HG02973 (cell line): ENCODE measurements around the gene P3R3URF.
"Not testable (repeated sequence)": the region's sequence is repeated elsewhere in the genome, so short reads cannot be mapped to it uniquely, and the experiment has no call there.

Source experiments
- ATAC-seq: cut with Tn5 transposase; IDR thresholded peaks from one replicate; pipeline ENCODE4 v1.9.1; 2021; ENCODE audit warnings: moderate library complexity; ENCODE audit not compliant: unreplicated experiment

Gene P3R3URF

DNA sequence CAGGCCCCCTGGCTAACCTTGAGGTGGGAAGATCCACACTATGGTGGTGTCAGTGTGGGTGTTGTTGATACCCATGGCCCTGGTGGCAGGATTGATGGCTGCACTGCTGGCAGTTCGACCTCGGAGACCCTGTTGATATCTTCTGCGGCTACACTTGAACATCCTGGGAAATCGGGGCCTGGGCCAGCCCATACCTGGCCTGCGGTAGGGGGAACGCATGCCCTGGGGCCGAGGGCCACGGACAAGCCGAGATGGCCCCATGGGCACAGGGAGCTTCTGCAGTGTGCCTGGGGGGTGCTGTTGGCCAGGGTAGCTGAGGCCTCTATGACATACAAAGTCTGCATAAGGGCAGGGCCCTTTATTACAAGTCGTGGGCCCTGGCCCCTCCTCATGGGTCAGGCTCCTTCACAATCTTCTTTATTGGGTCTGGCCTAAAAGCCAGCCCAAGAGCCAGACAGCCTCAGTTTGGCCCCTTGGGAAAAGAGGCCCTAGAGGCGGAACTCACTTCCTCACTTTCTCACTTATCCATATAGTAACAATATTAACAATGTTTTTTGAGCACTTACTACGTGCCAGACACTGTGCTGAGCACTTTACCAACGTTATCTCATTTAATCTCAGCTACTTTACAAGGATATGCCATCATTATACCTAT lies at the start of gene P3R3URF:
P3R3URF (minus strand) TSS at position 278 of the 655 bp plus-strand sequence; CDS start at position 261, 17 bp downstream.
- no peak for ATAC-seq

DNA sequence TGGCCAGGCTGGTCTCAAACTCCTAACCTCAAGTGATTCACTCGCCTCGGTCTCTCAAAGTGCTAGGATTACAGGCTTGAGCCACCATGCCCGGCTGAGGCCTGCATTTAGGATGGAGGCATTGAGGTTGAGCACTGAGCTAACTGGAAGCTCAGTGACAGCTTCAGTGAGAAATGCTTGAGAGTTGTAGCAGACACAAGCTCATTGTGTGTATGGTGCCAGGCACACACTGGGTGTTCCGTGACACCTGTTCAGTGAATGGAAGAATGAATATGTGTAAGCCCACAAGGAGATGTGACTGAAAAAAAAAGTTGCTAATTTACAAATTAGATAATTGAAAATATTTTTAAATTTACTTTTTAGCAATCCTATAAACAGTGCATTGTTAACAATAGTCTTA lies 48.7 kb upstream of the P3R3URF start:
- no peak for ATAC-seq

DNA sequence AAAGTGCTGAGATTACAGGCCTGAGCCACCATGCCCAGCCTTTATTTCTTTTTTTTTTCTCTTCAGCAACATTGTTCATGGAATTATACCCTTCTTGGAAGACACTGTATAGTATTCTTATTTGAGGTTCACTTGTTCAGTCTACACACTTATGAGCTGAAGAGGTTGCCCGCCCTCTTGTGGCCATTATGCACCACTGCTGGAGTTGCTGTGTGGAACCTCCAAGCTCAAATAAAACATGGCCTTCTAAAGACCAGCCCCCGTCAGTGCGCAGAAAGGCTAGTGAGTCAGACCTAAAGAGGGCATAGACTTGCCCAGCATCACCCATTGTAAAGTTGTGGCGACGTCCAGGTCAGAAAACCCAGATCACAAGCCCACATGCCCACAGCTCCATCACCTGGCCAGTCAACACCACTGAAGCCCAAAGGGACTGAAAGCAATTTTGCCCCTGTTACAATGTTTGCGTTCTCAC lies 47.2 kb upstream of the P3R3URF start:
- peak; percentile 73 for ATAC-seq

DNA sequence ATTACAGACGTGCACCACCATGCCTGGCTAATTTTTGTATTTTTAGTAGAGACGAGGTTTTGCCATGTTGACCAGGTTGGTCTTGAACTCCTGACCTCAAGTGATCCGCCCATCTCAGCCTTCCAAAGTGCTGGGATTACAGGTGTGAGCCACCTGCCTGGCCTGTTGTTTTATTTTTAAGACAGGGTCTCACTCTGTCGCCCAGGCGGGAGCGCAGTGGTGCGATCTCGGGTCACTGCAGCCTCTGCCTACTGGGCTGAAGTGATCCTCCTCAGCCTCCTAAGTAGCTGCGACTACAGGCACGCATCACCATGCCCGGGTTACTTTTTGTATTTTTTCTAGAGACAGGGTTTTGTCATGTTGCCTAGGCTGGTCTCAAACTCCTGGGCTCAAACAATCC lies 46.8 kb upstream of the P3R3URF start:
- not testable (repeated sequence) for ATAC-seq

DNA sequence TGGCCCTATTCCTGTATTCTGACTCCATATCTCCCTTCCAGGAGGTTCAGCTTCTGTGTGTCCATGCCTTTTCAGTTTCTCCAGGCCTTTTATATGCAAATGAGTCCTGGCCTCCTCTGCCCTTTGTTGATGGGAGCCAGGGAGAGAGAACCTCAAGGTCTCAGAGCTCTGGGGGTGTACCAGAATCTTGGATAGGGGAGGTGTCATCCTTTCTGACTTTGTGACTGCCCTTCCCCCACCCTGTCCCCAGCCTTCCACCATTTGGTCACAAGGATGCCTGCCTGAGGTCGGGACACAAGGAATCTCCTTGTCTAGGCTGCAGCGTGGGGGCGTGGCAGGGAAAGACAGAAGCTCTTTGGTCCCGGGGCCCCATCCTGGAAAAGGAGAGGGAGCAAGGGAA lies 45.5 kb upstream of the P3R3URF start:
- no peak for ATAC-seq

DNA sequence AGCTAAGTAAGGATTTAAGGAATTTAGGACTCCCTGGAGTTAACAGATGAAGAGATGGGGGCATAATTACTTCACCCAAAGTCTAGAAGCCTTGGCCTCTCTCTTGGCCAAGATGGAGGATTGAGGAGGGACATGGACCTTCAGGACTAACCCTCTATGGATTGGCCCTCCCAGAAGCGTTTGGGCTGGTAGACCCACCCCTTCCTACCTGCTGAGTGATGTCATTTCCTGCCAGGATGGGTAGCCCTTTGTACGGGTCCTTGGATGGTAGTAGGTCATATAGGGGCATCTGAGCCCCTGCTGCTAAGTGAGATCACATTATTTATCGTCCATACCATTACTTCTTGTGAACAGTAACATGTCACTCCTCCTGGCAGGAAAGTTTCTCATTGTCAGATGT lies 44.5 kb upstream of the P3R3URF start:
- no peak for ATAC-seq

DNA sequence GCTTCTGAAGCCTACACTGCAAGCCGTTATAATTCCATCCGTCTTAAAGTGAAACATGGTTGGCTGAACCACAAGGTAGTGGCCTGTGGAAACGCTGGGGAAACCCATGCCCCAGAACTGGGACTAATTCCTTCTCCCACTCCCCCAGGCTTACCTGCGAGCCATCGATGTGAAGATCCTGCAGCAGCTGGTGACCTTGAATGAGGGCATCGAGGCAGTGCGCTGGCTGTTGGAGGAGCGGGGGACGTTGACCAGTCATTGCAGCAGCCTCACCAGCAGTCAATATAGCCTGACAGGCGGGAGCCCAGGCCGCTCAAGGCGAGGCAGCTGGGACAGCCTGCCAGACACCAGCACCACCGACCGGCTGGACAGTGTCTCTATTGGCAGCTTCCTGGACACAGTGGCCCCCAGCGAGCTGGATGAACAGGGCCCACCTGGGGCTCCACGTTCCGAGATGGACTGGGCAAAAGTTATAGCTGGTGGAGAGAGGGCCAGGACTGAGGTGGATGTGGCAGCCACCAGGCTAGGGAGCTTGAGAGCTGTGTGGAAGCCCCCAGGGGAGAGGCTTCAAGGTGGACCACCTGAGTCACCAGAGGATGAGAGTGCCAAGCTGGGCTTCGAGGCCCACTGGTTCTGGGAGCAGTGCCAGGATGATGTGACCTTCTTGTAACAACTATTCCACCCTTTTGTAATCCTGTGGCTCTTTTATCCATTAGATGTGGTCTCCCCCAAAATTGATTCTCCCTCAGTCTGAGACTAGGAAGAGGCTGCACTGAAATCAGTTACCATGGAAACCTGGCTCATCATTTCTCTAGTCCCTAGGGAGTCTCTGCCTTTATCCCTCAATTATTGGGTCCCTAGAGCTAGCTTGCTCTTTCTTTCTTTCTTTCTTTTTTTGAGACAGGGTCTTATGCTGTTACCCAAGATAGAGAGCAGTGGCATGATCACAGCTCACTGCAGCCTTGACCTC lies 43.5 kb upstream of the P3R3URF start:
- no peak for ATAC-seq

DNA sequence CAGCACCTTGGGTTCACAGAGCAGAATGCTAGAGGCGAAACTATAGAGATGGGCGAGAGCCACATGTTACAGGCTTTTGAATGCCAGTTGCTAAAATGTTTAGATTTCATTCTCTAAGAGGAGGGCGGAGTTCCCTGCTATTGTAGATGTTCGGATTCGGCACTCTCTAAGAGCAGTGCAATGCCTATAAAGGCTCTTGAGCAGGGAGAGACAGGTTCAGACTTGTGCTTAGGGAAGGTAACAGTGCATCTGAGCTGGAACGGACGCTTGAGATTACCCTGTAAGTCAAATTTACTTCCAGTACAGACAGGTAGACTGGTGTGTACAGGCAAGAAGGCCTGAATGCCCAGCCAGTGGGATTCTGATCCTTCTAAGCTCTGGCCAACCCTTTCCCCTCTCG lies 42.2 kb upstream of the P3R3URF start:
- ATAC-seq = no peak

DNA sequence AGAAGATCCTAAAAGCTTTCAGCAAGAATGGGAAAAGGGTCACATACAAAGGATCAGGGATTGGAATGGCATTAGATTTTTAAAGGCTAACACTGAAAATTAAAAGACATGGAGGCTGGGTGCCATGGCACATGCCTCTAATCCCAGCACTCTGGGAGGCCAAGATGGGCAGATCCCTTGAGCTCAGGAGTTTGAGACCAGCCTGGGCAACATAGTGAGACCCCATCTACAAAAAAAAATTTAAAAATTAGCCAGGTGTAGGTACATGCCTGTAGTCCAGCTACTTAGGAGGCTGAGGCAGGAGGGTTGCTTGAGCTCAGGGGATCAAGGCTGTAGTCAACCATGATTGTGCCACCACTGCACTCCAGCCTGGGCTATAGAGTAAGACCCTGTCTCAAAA lies 39.2 kb upstream of the P3R3URF start:
- no peak for ATAC-seq

DNA sequence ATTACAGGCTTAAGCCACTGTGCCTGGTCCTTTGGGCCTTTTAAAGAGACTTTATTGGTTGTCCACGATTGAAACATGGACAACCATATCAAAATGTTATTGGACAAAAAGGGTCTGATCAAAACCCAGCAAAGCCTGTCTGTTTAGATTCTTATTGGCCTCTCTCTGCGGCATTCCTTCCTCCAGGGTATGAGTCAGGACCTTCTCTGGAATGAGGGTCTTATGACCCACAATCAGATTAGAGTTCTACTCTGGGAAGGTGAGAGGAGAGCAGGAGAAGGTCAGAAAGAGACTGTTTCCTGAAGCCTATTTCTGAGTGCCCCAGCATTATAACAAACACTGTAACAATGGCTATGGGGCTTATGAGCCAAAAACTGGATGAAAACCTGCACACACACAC lies 34.8 kb upstream of the P3R3URF start:
- ATAC-seq = no peak

DNA sequence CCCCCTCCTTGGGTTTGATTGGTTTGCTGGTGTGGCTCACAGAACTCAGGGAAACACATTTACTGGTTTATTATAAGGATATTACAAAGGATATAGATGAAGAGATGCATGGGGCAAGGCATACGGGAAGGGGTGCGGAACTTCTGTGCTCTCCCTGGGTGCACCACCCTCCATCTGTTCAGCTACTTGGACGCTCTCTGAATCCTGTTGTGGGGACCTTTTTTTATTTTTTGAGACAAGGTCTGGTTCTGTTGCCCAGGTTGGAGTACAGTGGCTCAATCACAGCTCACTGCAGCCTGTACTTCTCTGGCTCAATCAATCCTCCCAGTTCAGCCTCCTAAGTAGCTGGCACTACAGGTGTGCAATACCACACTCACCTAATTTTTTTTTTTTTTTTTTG lies 34.3 kb upstream of the P3R3URF start:
- ATAC-seq = no peak

DNA sequence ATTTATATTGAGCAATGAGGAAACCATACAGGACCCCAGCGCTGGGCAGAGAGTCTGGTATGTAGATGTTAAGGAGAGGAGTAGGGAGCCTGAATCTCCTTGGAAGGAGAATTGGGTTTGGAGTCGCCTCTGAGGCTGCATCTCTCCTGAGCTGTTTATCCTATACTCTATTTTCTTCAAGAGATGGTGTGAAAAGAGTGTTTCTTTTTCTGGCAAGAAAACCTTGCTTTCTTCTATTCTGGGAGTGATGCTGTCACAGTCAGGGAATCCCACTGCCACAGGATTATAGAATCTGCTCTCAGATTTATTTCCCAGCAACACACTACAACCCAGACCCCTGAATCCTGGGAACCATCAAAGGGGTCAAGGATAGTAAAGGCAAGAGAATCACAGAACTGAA lies 30.1 kb upstream of the P3R3URF start:
- no peak for ATAC-seq

DNA sequence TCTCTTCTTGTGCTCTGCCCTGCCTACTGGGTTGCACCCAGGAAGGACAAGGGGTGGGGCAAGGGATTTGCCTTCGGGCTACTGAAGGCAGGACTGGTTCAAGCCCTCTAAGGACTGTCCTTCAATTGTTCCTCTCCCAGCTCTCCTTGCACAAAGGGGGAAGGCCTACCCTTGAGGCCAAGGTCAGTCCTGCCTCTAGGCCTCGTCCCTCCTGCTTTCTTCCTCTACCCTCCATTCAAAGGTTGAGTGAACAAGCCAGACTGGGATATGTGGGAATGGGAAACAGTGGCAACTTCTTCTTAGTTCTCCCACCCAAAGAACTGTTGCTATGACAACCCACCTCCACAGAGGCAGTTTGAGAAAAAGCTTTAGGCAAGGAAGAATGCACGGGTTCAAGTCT lies 29.5 kb upstream of the P3R3URF start:
- no peak for ATAC-seq

DNA sequence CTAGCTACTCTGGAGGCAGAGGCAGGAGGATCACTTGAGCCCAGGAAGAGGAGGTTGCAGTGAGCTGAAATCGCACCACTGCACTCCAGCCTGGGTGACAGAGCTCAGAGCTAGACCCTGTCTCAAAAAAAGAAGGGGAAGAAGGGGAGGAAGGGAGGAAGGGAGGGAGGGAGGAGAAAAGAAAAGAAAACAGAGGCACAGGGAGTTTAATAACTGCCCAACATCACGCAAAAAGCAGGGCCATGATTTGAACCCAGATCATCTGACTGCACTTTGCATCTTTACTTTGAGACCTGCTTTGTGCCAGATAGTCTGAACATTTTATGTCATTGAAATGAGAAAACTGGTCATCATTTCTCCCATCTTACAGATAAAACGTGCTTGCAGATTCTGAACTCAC lies 28.9 kb upstream of the P3R3URF start:
- ATAC-seq = no peak

DNA sequence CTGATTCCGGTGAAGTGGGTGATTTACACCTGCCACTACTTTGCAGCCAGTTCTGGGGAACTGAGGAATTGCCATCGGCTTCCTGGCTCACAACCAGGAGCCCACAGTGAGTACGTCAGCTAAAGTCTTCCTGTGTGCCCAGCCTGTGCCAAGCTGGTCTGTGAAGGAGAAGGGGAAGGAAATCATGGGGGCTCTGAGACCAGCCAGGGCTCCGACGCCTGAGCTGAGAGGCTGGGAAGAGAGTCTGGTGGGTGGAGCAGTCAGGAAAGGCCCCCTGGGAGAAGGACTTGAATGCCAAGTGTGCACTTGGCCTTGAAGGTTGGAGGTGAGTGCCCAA lies 28.1 kb upstream of the P3R3URF start:
- ATAC-seq = no peak

DNA sequence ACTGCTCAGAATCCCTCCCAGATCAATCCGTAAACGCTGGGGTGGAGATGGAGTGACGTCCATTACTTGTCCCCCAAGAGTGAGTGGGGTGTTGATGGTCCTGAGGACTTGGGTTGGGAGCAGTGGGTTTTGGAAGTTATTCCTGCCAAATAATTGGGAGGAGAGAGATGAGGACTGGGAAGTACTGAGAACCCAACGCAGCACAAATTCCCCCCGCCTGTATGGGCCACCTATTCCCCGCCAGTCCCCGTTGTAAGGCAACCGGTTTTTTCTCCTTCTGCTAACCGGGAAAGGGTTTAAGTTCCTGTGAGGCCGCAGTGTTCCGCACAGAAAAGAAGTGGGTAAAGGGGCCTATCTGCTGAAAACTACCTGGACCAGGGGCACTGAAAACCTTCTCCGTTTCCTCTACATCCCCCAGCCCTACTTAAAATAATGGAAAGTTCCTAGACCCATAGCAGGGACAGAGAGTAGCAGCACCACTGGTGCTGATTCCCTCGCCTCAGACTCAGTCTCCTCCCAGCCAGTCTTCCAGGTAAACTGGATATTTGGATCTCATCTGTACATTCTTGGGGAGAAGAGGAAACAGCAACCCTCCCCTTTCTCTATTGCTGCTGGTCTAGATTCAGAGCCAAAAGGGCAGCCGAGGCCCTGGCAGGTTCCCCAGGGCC lies 27.6 kb upstream of the P3R3URF start:
- ATAC-seq = no peak

DNA sequence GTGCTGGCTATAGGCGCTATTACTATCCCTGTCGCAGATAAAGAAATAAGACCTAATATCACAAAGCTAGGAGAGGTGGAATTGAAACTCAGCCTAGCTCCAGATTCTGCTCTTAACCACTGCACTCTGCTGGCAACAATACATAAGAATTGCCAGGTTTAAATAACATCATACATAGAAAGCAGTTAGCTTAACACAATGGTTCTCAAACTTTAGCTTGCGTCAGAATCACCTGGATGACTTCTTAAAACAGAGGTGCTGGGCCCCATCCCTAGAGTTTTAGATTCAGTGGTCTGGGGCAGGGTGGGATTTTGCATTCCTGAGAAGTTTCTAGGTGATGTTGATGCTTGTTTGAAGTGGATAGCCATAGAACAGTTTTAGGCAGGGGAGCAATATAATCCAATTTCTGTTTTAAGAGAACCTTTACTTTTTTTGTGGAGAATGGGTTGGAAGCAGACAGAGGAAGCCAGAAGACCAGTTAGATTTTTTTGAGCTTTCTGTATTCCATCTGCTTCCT lies 23.0 kb upstream of the P3R3URF start:
- ATAC-seq = no peak

DNA sequence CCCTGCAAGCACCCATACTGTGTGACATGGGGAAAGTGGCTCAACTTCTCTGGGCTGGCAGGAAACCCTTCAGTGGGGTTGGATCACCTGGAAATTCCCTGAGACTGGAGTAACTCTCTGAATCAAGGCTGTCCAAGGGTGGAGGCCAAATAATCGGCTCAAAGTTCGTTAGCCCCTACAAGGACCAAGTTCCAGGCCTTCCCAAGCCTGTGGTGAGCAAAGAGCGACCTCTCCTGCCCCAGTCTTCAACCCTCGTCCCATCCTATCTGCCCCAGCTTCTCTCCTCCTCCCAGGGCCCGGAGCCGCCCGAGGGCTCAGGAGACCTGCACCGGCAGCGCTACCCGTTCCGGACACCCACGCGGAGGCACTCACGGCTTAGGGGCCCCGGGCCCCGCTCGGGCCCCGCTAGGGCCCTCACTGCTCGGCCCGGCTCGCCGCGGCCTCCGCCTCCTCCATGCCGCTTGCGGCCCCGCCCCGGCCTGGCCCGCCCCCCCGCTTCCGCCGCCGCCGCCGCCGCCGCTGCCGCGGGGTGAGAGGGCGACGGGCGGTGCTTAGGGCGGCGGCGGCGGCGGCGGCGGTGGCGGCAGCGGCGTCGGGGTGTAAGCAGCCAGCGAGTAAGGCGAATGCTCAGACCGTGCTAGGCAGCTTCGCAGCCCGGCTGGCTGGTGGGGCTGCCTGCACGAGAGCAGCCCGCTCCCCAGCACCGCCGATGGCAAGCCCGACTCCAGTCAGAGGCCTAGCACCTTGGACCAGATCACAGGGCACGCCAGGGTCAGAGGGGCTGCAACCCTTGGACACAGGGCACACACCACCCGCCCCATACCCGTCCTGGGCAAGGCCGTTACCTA lies 21.9 kb upstream of the P3R3URF start, which contains the start of gene POMGNT1:
POMGNT1 (minus strand) TSS at position 471 of the 848 bp plus-strand sequence. CDS start 613 bp downstream, outside the sequence.
- peak; percentile 84 for ATAC-seq

DNA sequence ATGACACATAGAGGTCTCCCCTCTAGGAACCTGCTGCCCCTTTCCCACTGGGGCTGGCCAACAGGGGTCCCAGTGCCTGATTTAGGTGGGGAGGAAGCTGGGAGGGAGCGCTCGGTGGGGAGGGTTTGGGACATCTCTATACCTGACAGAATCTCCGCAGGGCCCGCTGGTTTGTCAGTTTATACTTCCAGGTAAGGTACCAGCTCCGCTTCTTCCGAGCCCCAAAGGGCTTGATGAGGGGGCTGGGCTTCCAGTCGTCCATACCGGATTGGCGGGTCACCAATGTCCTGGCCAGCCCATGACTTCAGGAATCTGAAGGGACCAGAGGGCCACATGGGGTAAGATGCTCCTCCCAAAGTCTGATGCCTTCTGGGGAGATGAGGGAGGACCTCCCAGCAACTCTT lies 21.3 kb upstream of the P3R3URF start:
- no peak for ATAC-seq

DNA sequence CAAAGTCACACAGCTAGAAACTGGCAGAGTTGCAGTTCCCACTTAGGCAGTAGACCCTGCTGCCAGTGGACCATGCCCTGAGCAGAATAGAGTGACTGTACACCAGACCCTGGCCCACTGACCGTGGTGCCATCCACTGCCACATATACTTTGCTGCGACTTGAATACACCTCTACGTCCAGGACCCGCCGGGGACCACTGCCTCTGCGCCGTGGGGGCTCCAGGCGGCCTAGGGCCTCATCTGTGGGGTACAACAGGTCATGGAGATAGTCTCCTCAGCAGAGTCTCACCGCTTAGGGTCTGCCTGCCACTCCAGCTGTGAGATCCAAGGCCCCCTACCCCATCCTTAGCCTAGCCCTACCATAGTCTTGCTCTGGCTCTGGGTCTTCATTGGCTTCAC lies 20.3 kb upstream of the P3R3URF start:
- no peak for ATAC-seq
